ENCODE results near the gene MAN2A1. TPM values are rescaled to one million over a fixed set of nuclear protein-coding genes. Genes with fewer than 3 reads are reported as not detected.

Gene MAN2A1
- total RNA-seq, 1 donor from 2014 or later: 9.2 TPM

DNA sequence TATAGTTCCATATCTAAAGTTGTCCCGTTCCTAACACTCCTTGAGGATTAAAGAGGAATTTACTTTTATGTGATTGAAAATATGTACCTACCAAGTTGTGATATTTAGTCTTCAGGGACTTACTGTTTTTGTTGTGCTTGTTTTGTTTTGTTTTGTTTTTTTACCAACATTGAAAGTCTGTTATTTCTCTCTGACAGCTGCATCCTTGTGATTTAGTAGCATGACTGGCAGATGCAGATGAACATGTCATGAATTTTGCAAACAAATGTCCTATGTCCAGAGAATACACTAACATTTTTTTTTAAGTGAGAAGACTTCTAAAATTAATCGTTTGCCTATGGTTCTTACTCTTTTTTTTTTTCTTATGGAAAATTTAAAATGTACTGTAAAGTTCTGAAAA, 85.4 kb downstream of the MAN2A1 start:
- Histone ChIP-seq H3K9me3 (replicated peaks) (no peaks in the 10 kb centered on the region), H3K36me3 (peaks cover 14% of the 10 kb centered on the region), H3K27me3 (ENCODE audit: low read depth) (no peaks in the 10 kb centered on the region), H3K4me3 (no peak overlapping the region), H3K27ac (replicated peaks) (no peak overlapping the region), H3K4me1 (peaks cover 8% of the 10 kb centered on the region)
- DNase-seq: no peak
- TF ChIP-seq, protein P1, sequence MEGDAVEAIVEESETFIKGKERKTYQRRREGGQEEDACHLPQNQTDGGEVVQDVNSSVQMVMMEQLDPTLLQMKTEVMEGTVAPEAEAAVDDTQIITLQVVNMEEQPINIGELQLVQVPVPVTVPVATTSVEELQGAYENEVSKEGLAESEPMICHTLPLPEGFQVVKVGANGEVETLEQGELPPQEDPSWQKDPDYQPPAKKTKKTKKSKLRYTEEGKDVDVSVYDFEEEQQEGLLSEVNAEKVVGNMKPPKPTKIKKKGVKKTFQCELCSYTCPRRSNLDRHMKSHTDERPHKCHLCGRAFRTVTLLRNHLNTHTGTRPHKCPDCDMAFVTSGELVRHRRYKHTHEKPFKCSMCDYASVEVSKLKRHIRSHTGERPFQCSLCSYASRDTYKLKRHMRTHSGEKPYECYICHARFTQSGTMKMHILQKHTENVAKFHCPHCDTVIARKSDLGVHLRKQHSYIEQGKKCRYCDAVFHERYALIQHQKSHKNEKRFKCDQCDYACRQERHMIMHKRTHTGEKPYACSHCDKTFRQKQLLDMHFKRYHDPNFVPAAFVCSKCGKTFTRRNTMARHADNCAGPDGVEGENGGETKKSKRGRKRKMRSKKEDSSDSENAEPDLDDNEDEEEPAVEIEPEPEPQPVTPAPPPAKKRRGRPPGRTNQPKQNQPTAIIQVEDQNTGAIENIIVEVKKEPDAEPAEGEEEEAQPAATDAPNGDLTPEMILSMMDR (IDR thresholded peaks at IDR 0.05; ENCODE audit: borderline replicate concordance): no peak
- intact Hi-C loops (cut with micrococcal nuclease): no loop called here

DNA sequence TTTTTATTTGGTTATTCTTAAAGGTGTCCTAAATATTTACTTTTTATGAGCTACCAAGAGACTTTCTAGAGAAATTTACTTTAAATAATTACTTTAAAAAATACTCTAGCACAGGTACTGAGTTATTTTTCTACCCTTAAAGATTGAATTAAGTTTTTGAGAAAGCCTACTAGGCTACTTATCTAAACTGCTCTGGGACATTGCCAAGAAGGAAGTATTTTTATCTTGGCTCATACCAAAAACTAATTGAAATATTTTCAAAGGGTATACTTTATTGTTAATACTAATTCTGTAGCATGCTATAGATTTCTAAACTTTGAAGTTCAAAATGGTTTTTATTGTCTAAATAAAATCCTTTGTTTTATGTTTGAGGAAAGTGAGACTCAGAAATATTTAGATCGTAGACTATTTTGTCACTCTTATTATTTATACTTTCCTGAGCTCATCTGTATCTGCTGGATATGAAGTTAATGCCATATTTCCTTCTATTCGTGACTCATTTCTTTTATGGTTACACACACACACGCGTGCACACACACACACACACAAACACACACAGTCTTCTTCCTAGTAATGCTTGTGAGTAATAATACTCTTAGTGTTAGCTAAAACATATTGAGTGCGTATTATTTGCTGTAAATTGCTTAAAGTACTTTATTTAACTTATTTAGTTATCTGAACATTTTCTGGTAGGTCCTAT, 89.5 kb downstream of the MAN2A1 start:
- no peak overlapping the region for H3K27ac ChIP-seq (replicated peaks)
- TF ChIP-seq, protein P1 (IDR thresholded peaks at IDR 0.05; ENCODE audit: borderline replicate concordance): no peak
- intact Hi-C loops (cut with micrococcal nuclease): no loop called here
- no peak overlapping the region for H3K4me3 ChIP-seq
- H3K4me1 ChIP-seq: peaks cover 8% of the 10 kb centered on the region
- peaks cover 13% of the 10 kb centered on the region for H3K36me3 ChIP-seq
- no peak for DNase-seq
- H3K27me3 ChIP-seq (ENCODE audit: low read depth): no peaks in the 10 kb centered on the region
- no peaks in the 10 kb centered on the region for H3K9me3 ChIP-seq (replicated peaks)

DNA sequence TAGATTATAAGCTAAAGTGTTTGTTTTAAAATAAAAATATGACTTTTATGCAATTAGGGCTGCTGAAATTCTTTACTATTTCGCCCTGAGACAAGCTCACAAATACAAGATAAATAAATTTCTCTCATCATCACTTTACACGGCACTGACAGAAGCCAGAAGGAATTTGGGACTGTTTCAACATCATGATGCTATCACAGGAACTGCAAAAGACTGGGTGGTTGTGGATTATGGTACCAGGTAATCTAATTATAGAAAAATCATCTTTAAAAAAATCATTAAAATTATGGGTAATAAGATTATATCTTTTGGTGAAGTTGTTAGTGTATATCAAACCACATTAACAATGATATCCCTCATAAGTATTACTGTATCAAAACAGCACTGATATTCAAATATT, 95.0 kb downstream of the MAN2A1 start:
- TF ChIP-seq, protein P1 (IDR thresholded peaks at IDR 0.05; ENCODE audit: borderline replicate concordance): no peak
- intact Hi-C loops (cut with micrococcal nuclease): no loop called here
- H3K4me3 ChIP-seq: no peak overlapping the region
- H3K27me3 ChIP-seq (ENCODE audit: low read depth): no peaks in the 10 kb centered on the region
- H3K36me3 ChIP-seq: peaks cover 11% of the 10 kb centered on the region
- no peaks in the 10 kb centered on the region for H3K4me1 ChIP-seq
- DNase-seq: no peak
- no peaks in the 10 kb centered on the region for H3K9me3 ChIP-seq (replicated peaks)
- H3K27ac ChIP-seq (replicated peaks): no peak overlapping the region

GRCh38 chr5:109786206-109786855, 96.6 kb downstream of the MAN2A1 start:
- peaks cover 9% of the 10 kb centered on the region for H3K36me3 ChIP-seq
- no peak for DNase-seq
- TF ChIP-seq, protein P1 (IDR thresholded peaks at IDR 0.05; ENCODE audit: borderline replicate concordance): no peak
- H3K9me3 ChIP-seq (replicated peaks): no peaks in the 10 kb centered on the region
- H3K4me3 ChIP-seq: no peak overlapping the region
- H3K27ac ChIP-seq (replicated peaks): no peak overlapping the region
- H3K4me1 ChIP-seq: no peaks in the 10 kb centered on the region
- intact Hi-C loops (cut with micrococcal nuclease): no loop called here
- no peaks in the 10 kb centered on the region for H3K27me3 ChIP-seq (ENCODE audit: low read depth)

DNA sequence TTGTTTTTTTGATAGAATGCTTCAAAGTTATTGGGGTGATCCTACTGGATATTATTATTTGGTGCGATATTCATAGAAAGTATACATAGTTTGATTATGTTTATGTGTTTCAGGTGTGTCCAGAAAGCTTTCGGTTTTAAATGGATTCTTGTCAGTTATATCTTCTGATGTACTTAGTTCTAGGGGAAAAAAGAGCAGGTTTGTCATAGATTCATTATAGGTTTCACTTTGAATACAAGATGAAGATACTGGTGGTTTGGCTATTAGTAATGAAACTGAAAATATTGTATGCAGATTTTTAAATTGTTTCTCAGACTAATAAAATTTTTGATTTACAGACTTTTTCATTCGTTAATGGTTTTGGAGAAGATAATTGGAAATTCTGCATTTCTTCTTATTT, 98.9 kb downstream of the MAN2A1 start:
- Histone ChIP-seq H3K9me3 (replicated peaks) (no peaks in the 10 kb centered on the region), H3K36me3 (peaks cover 3% of the 10 kb centered on the region), H3K27ac (replicated peaks) (no peak overlapping the region), H3K4me3 (no peak overlapping the region), H3K27me3 (ENCODE audit: low read depth) (no peaks in the 10 kb centered on the region), H3K4me1 (no peaks in the 10 kb centered on the region)
- no peak for DNase-seq
- TF ChIP-seq, protein P1 (IDR thresholded peaks at IDR 0.05; ENCODE audit: borderline replicate concordance): no peak
- intact Hi-C loops (cut with micrococcal nuclease): no loop called here

Data from left ventricle myocardium inferior (tissue), 1 donor.